WI38 (cell line): Measurements from ENCODE around the gene HIC1.
A peak's percentile ranks its signal among the peaks of the same experiment; 100 is the strongest.
"Not testable (repeated sequence)": the region's sequence is repeated elsewhere in the genome, so short reads cannot be mapped to it uniquely, and the experiment has no call there.

Experiments
- H3K4me3 ChIP-seq: 2 replicates; pipeline ENCODE4 v1.5.1; 2011; ENCODE audit warnings: low read depth, mild to moderate bottlenecking, control low read depth, low read length
- CTCF ChIP-seq: IDR thresholded peaks from 2 replicates; pipeline ENCODE4 v1.5.1; 2012; ENCODE audit warnings: low read depth, mild to moderate bottlenecking, control low read depth, low read length

The HIC1 gene

GRCh38 chr17:2054512-2055291 is at the start of gene HIC1:
Gene HIC1 (plus strand): TSS chr17:2055103. CDS start chr17:2056691, 1,588 bp downstream.
- peak; percentile 57 for TF ChIP-seq CTCF
- H3K4me3 ChIP-seq: peak within 1 kb of the TSS; percentile 78

- no peak for TF ChIP-seq CTCF
Observed at GRCh38 chr17:2008332-2009126, 46.4 kb upstream of the HIC1 start.

GRCh38 chr17:2009737-2010136 is 45.2 kb upstream of the HIC1 start:
- TF ChIP-seq CTCF: no peak
- H3K4me3 ChIP-seq: no peak overlapping the region

More at GRCh38 chr17:2008332-2009126, 46.4 kb upstream of the HIC1 start:
- no peak overlapping the region for H3K4me3 ChIP-seq

GRCh38 chr17:2011411-2012371 is 43.2 kb upstream of the HIC1 start:
- no peak overlapping the region for H3K4me3 ChIP-seq
- TF ChIP-seq CTCF: no peak

- no peak overlapping the region for H3K4me3 ChIP-seq
- no peak for TF ChIP-seq CTCF
Observed at GRCh38 chr17:2012499-2012898, 42.4 kb upstream of the HIC1 start.

GRCh38 chr17:2013220-2013993 is 41.5 kb upstream of the HIC1 start:
- not testable (repeated sequence) for H3K4me3 ChIP-seq

GRCh38 chr17:2013994-2014317 is 40.9 kb upstream of the HIC1 start:
- no peak overlapping the region for H3K4me3 ChIP-seq
- TF ChIP-seq CTCF: no peak
